HEK293T (cell line): ENCODE data around the gene HOXC9.
A peak's percentile ranks its signal among the peaks of the same experiment; 100 is the strongest.

ENCODE experiments used
- CTCF ChIA-PET: fragments of 350-600 bp; formaldehyde crosslinking; extraction: SDS; loops from one replicate; lab custom pipeline; 2021; ENCODE audit warnings: antibody characterized with exemption, inconsistent platforms; lab: Yijun Ruan, JAX
- POLR2A ChIA-PET: fragments of 350-600 bp; formaldehyde crosslinking; extraction: SDS; loops from one replicate; lab custom pipeline; 2020; ENCODE audit warnings: antibody characterized with exemption, inconsistent platforms; lab: Yijun Ruan, JAX
- DNase-seq: peaks from one replicate; pipeline ENCODE4 v3.0.0; 2012; ENCODE audit warnings: mixed read lengths; ENCODE audit errors: extremely low spot score
- ARNT ChIP-seq: fragments of 450-650 bp; IDR thresholded peaks from 2 replicates; pipeline ENCODE4 v1.6.1; 2017; ENCODE audit warnings: mild to moderate bottlenecking
- BHLHE40 ChIP-seq: fragments of 450-650 bp; IDR thresholded peaks from 2 replicates; pipeline ENCODE4 v1.6.1; 2016; ENCODE audit warnings: mild to moderate bottlenecking, moderate library complexity, borderline replicate concordance
- CTBP1 ChIP-seq: fragments of 450-650 bp; IDR thresholded peaks from 2 replicates; pipeline ENCODE4 v1.6.1; 2016; ENCODE audit warnings: borderline replicate concordance
- ELF4 ChIP-seq: fragments of 450-650 bp; IDR thresholded peaks from 2 replicates; pipeline ENCODE4 v1.6.1; 2017; ENCODE audit warnings: antibody characterized with exemption
- FOXA1 ChIP-seq: fragments of 450-650 bp; IDR thresholded peaks from 2 replicates; pipeline ENCODE4 v1.6.1; 2016; ENCODE audit warnings: mild to moderate bottlenecking
- FOXK2 ChIP-seq: fragments of 450-650 bp; IDR thresholded peaks from 2 replicates; pipeline ENCODE4 v1.6.1; 2016; ENCODE audit warnings: mild to moderate bottlenecking
- FOXM1 ChIP-seq: fragments of 450-650 bp; IDR thresholded peaks from 2 replicates; pipeline ENCODE4 v1.6.1; 2017; ENCODE audit warnings: mild to moderate bottlenecking, borderline replicate concordance
- HDGF ChIP-seq: fragments of 450-650 bp; IDR thresholded peaks from 2 replicates; pipeline ENCODE4 v1.6.1; 2017; ENCODE audit warnings: antibody characterized with exemption, borderline replicate concordance
- L3MBTL2 ChIP-seq: fragments of 450-650 bp; conservative IDR thresholded peaks from 2 replicates; pipeline ENCODE4 v1.6.1; 2016; ENCODE audit warnings: mild to moderate bottlenecking
- LEF1 ChIP-seq: fragments of 450-650 bp; IDR thresholded peaks from 2 replicates; pipeline ENCODE4 v1.6.1; 2017; ENCODE audit warnings: mild to moderate bottlenecking, borderline replicate concordance
- NFRKB ChIP-seq: fragments of 450-650 bp; IDR thresholded peaks from 2 replicates; pipeline ENCODE4 v1.6.1; 2016; ENCODE audit warnings: mild to moderate bottlenecking, moderate library complexity
- SP1 ChIP-seq: fragments of 450-650 bp; IDR thresholded peaks from 2 replicates; pipeline ENCODE4 v1.6.1; 2017
- SUZ12 ChIP-seq: fragments of 450-650 bp; IDR thresholded peaks from 2 replicates; pipeline ENCODE4 v1.6.1; 2016; ENCODE audit warnings: mild to moderate bottlenecking
- TARDBP ChIP-seq: fragments of 450-650 bp; IDR thresholded peaks from 2 replicates; pipeline ENCODE4 v1.6.1; 2016
- ZNF384 ChIP-seq: fragments of 450-650 bp; IDR thresholded peaks from 2 replicates; pipeline ENCODE4 v1.6.1; 2016
- TF ChIP-seq, protein P1 (sequence below): fragments of 450-650 bp; IDR thresholded peaks from 2 replicates; pipeline ENCODE4 v1.6.1; 2016

HOXC9 gene

DNA sequence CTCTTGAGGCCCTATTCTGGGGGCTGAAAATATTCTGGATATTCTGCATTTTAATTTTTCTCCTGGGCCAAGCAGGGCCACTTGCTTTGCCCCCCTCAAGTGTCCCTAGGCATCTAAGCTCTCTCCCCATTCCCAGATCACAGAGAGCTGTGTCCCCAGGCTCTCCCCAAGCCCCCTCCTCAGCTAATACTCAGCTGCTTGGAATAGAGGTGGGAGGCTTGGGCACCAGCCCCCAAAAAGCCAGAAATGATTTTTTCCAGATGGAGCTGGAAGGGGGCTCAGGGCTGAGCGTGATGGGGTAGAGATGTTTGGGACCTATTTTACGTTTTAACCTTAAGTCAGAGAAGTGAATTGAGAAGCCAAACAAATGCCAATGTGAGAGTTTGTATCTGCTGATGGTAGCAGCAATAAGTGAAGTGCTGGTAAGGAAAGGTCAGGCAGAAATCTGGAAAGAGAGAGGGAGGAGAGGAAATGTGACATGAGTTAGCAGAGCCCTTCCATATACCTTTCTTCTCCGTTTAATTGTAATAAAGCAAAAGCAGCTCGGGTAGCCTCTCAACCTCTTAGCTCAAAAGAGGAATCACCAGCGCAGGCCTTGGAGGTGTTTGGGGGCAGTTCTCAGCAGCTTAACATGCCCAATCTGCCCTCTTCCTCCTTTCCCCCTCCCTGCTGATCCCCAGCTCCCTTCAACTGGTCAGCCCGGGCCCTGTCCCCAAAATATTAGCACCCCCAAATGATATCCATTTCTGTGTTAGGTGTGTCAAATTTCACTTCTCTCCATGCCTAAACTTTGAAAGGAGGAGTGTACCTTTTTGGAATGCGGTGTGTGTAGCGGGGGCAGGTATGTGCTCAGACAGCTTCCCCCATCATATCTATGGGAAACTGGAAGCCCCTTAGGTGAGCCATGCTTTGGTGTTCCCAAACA lies 23.3 kb downstream of the HOXC9 start:
- ChIA-PET POLR2A (interaction anchor here (1.0 to 1.6 kb wide), 2 partner anchors 15 to 28 kb away, joined by 3 to 8 read pairs; no protein-coding TSS in a partner anchor), CTCF (interaction anchor here (0.6 to 1.8 kb wide), 9 partner anchors 8 to 984 kb away, joined by 3 to 7 read pairs (median 3); partner anchors contain the start of gene HOXC10)
- no peak for DNase-seq
- TF ChIP-seq ELF4, result no peak
- TF ChIP-seq SUZ12, result no peak
- TF ChIP-seq NFRKB, result no peak
- no peak for TF ChIP-seq CTBP1
- TF ChIP-seq FOXA1, result no peak
- TF ChIP-seq LEF1, result no peak
- TF ChIP-seq BHLHE40, result no peak
- no peak for TF ChIP-seq FOXM1
- no peak for TF ChIP-seq HDGF

DNA sequence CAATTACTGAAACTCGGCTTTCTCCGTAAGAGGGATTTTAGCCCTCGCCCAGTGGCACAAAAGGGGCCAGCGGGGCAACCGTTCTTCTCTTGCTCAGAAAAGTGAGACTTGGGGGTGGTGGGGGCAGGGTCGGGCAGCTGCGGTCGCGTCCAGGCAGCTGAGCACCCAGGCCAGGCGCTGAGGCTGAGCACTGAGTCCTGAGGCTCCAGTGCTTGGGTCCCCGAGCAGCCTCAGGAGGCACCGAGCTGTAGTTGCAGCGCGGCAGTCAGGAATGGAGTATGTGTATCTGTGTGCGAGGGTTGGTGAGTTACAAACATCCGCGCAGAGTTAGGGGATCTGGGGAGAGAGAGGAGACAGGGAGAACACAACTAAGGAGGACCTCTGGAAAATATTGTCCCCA lies 24.2 kb downstream of the HOXC9 start:
- POLR2A ChIA-PET, result interaction anchor here (1.0 to 1.6 kb wide), 2 partner anchors 14 to 143 kb away, joined by 3 to 8 read pairs; no protein-coding TSS in a partner anchor
- TF ChIP-seq ELF4 (no peak), TARDBP (no peak), ARNT (no peak), FOXK2 (no peak), NFRKB (no peak), CTBP1 (no peak), FOXA1 (no peak), ZNF384 (no peak), L3MBTL2 (no peak), FOXM1 (no peak), BHLHE40 (no peak), SP1 (no peak), LEF1 (no peak), SUZ12 (no peak), HDGF (no peak)
- TF ChIP-seq, protein P1, sequence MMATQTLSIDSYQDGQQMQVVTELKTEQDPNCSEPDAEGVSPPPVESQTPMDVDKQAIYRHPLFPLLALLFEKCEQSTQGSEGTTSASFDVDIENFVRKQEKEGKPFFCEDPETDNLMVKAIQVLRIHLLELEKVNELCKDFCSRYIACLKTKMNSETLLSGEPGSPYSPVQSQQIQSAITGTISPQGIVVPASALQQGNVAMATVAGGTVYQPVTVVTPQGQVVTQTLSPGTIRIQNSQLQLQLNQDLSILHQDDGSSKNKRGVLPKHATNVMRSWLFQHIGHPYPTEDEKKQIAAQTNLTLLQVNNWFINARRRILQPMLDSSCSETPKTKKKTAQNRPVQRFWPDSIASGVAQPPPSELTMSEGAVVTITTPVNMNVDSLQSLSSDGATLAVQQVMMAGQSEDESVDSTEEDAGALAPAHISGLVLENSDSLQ, result no peak
- CTCF ChIA-PET, result interaction anchor here (0.6 to 1.8 kb wide), 7 partner anchors 11 to 985 kb away, joined by 3 to 7 read pairs (median 4); no protein-coding TSS in a partner anchor
- DNase-seq, result no peak

DNA sequence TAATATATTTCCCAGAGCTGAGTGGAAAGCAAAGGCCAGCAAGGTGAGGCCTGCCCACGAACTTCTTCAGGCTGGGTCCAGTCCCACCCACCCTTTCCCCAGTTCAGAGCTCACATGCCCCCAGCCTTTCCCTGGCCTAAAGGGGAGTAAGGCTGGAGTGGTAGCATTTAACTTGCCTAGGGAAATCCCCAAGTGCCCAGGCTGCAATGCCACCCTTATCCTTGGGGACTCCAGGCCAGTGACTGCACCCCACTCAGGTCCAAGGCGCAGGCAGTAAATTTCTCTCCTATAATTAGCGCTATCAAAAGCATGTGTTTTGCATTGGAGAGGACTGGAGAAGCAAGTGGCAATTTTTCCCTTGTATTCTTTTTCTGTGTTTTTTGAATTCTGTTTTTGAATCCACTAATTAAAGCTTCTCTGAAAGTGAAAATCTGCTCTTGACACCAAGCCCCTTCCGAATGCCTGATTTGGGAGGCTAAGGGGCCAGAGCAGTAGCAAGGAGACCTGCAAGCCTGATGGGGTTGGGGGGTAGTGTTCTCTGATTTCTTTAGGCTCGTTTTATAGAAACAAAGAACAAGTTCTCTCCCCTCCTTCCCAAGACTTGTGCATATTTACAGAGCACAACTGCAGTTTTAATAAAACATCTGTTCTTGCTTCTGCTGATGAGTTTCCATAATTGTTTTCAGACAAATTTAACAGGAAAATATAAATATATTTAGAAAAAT lies 24.8 kb downstream of the HOXC9 start:
- ChIA-PET CTCF (interaction anchor here (0.6 to 2.8 kb wide), 4 partner anchors 10 to 202 kb away, joined by 3 to 11 read pairs (median 6); no protein-coding TSS in a partner anchor), POLR2A (interaction anchor here (0.8 to 4.0 kb wide), 4 partner anchors 8 to 142 kb away, joined by 3 to 26 read pairs (median 6); no protein-coding TSS in a partner anchor)
- TF ChIP-seq CTBP1, result no peak
- TF ChIP-seq FOXM1, result no peak
- TF ChIP-seq ARNT, result no peak
- TF ChIP-seq SP1, result no peak
- TF ChIP-seq SUZ12, result no peak
- no peak for TF ChIP-seq LEF1
- TF ChIP-seq ZNF384, result no peak
- TF ChIP-seq TARDBP, result no peak
- TF ChIP-seq ELF4, result no peak
- no peak for TF ChIP-seq HDGF
- TF ChIP-seq L3MBTL2, result no peak
- no peak for TF ChIP-seq NFRKB
- no peak for TF ChIP-seq FOXK2
- TF ChIP-seq, protein P1, result no peak
- no peak for TF ChIP-seq FOXA1
- TF ChIP-seq BHLHE40, result no peak
- DNase-seq, result no peak

DNA sequence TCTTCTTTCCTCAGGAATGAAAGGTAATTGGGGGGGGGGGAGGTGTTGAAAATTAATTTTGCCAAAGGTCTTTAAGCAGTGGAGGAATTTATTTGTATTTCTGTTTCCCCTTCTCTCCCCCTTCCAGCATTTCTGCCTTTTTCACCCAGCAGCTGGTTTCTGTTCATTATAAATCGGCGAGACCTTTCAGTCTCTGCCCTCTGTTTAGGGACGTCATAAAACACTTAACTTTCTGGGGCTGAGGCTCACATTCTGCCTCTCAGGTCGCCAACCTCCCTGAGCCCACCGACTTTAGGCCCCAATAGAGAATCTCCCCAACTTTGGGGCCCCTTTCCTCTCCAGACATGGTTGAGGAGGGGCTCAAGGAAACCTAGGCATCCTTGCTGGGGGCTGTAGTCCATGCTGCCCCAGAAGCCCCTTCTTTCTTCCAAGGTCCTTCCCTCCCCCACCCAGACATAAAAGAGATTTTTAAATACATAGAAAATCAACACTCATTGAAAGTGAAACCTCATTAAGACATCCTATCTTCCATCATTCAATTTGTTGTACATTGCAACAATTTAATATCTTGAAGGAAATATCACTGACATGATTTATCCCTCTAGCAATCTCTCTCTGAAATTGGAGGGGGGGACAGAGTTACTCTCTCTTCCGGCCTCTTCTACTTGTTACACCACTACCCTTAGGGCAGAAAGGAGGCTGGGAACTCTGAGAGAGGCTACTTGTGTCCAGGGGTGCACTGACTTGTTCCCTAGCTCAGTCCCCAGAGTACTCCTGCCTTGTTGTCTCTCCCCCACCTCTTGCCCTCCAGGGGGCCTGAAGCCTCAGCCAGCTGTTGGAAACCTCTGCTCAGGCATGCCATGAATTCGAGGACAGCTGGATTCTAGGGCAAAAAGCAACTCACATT lies 25.8 kb downstream of the HOXC9 start:
- no peak for DNase-seq
- ChIA-PET POLR2A (interaction anchor here (0.6 to 4.0 kb wide), 8 partner anchors 9 to 141 kb away, joined by 3 to 26 read pairs (median 4); partner anchors contain the start of genes HOXC8 and HOXC9), CTCF (interaction anchor here (0.7 to 2.8 kb wide), 5 partner anchors 17 to 323 kb away, joined by 3 to 11 read pairs (median 4); partner anchors contain the start of gene HOXC8)
- TF ChIP-seq, protein P1, result peak; percentile 83
- no peak for TF ChIP-seq L3MBTL2
